H9 (cell line): ENCODE data around the gene SFN. TPM values are rescaled to one million over a fixed set of nuclear protein-coding genes. Genes with fewer than 3 reads are reported as not detected.

ENCODE experiments used
- DNase-seq: peaks from one replicate; pipeline ENCODE4 v3.0.0-alpha.2; 2017
- H2AFZ ChIP-seq: one replicate; pipeline ENCODE4 v1.6.1; 2013; ENCODE audit warnings: mild to moderate bottlenecking, low read length, control low read depth, moderate library complexity
- H2AK5ac ChIP-seq: 2 replicates; pipeline ENCODE4 v1.6.1; 2013; ENCODE audit warnings: low read length, control low read depth, mixed read lengths; ENCODE audit not compliant: insufficient read length
- H2BK120ac ChIP-seq: one replicate; pipeline ENCODE4 v1.6.1; 2013; ENCODE audit warnings: low read depth, mild to moderate bottlenecking, low read length, control low read depth, inconsistent platforms; ENCODE audit not compliant: poor library complexity, severe bottlenecking
- H2BK12ac ChIP-seq: 2 replicates; pipeline ENCODE4 v1.6.1; 2013; ENCODE audit warnings: low read length, control low read depth, mixed read lengths, low read depth; ENCODE audit not compliant: insufficient read length
- H2BK15ac ChIP-seq: 2 replicates; pipeline ENCODE4 v1.6.1; 2013; ENCODE audit warnings: low read depth, low read length, control low read depth
- H2BK20ac ChIP-seq: one replicate; pipeline ENCODE4 v1.6.1; 2013; ENCODE audit warnings: low read depth, mild to moderate bottlenecking, low read length, control low read depth, inconsistent platforms; ENCODE audit not compliant: poor library complexity, severe bottlenecking
- H2BK5ac ChIP-seq: 2 replicates; pipeline ENCODE4 v1.6.1; 2013; ENCODE audit warnings: low read length, control low read depth, mixed read lengths; ENCODE audit not compliant: insufficient read length
- H3K14ac ChIP-seq: 2 replicates; pipeline ENCODE4 v1.6.1; 2013; ENCODE audit warnings: low read length, control low read depth; ENCODE audit not compliant: insufficient read depth
- H3K18ac ChIP-seq: 2 replicates; pipeline ENCODE4 v1.6.1; 2013; ENCODE audit warnings: low read depth, mild to moderate bottlenecking, mixed read lengths, low read length, control low read depth; ENCODE audit not compliant: insufficient read length
- H3K23ac ChIP-seq: 2 replicates; pipeline ENCODE4 v1.6.1; 2013; ENCODE audit warnings: low read length, control low read depth, mixed read lengths, low read depth; ENCODE audit not compliant: insufficient read length
- H3K23me2 ChIP-seq: 2 replicates; pipeline ENCODE4 v1.6.1; 2013; ENCODE audit warnings: low read depth, mild to moderate bottlenecking, mixed read lengths, low read length, control low read depth; ENCODE audit not compliant: insufficient read length, poor library complexity, severe bottlenecking
- H3K27ac ChIP-seq: 2 replicates; pipeline ENCODE4 v1.5.1; 2013; ENCODE audit warnings: low read length, control low read depth, mixed read lengths, low read depth; ENCODE audit not compliant: insufficient read length
- H3K27me3 ChIP-seq: 2 replicates; pipeline ENCODE4 v1.6.1; 2013; ENCODE audit warnings: low read length, control low read depth, inconsistent platforms; ENCODE audit not compliant: insufficient read depth
- H3K4ac ChIP-seq: 2 replicates; pipeline ENCODE4 v1.6.1; 2013; ENCODE audit warnings: low read depth, mild to moderate bottlenecking, control low read depth, inconsistent platforms, low read length, moderate library complexity
- H3K4me1 ChIP-seq: 2 replicates; pipeline ENCODE4 v1.6.1; 2013; ENCODE audit warnings: low read length, control low read depth, inconsistent platforms; ENCODE audit not compliant: insufficient read depth
- H3K4me2 ChIP-seq: 2 replicates; pipeline ENCODE4 v1.6.1; 2013; ENCODE audit warnings: low read length, control low read depth, mixed read lengths; ENCODE audit not compliant: insufficient read length, insufficient read depth
- H3K56ac ChIP-seq: 2 replicates; pipeline ENCODE4 v1.6.1; 2013; ENCODE audit warnings: low read depth, mild to moderate bottlenecking, mixed read lengths, low read length, control low read depth; ENCODE audit not compliant: insufficient read length
- H3K79me1 ChIP-seq: 2 replicates; pipeline ENCODE4 v1.6.1; 2013; ENCODE audit warnings: low read depth, mild to moderate bottlenecking, moderate library complexity, low read length, control low read depth, inconsistent platforms; ENCODE audit not compliant: insufficient read depth, poor library complexity, severe bottlenecking
- H3K79me2 ChIP-seq: 2 replicates; pipeline ENCODE4 v1.6.1; 2013; ENCODE audit warnings: low read length, control low read depth, inconsistent platforms; ENCODE audit not compliant: insufficient read depth
- H3K9ac ChIP-seq: 2 replicates; pipeline ENCODE4 v1.6.1; 2013; ENCODE audit warnings: low read length, control low read depth, mixed read lengths; ENCODE audit not compliant: insufficient read length; ENCODE audit errors: extremely low read depth
- H3K9me3 ChIP-seq: one replicate; pipeline ENCODE4 v1.6.1; 2013; ENCODE audit warnings: low read depth, low read length, inconsistent platforms; ENCODE audit not compliant: control insufficient read depth
- H3T11ph ChIP-seq: one replicate; pipeline ENCODE4 v1.6.1; 2013; ENCODE audit warnings: mild to moderate bottlenecking, low read length, control low read depth, inconsistent platforms
- H4K20me1 ChIP-seq: one replicate; pipeline ENCODE4 v1.6.1; 2013; ENCODE audit not compliant: control insufficient read depth, insufficient read length, insufficient read depth
- H4K5ac ChIP-seq: 2 replicates; pipeline ENCODE4 v1.6.1; 2013; ENCODE audit warnings: low read depth, mild to moderate bottlenecking, mixed read lengths, low read length, control low read depth; ENCODE audit not compliant: insufficient read length
- H4K8ac ChIP-seq: replicated peaks from 2 replicates; pipeline ENCODE4 v1.6.1; 2013; ENCODE audit warnings: low read length, control low read depth, mixed read lengths, low read depth; ENCODE audit not compliant: insufficient read length
- H4K91ac ChIP-seq: 2 replicates; pipeline ENCODE4 v1.6.1; 2013; ENCODE audit warnings: low read depth, mild to moderate bottlenecking, moderate library complexity, mixed read lengths, low read length, control low read depth; ENCODE audit not compliant: insufficient read length
- H3K27ac Mint-ChIP-seq, 3 experiments: 2 replicates in 2 of 3; 3 replicates in 1 of 3; pipeline ENCODE4 v1.8.0; 2020 to 2021; ENCODE audit warnings: mixed read lengths in 3 of 3, mild to moderate bottlenecking in 1 of 3, moderate library complexity in 1 of 3
- H3K27me3 Mint-ChIP-seq: 2 replicates; pipeline ENCODE4 v1.8.0; 2021; ENCODE audit warnings: low read depth, mild to moderate bottlenecking, moderate library complexity, mixed read lengths
- H3K36me3 Mint-ChIP-seq, 3 experiments: 2 replicates in 2 of 3; 3 replicates in 1 of 3; pipeline ENCODE4 v1.8.0; 2020 to 2021; ENCODE audit warnings: low read depth in 3 of 3, mixed read lengths in 3 of 3; ENCODE audit not compliant: insufficient read depth in 1 of 3
- H3K4me1 Mint-ChIP-seq, 2 experiments: 2 replicates each; pipeline ENCODE4 v1.8.0; 2020; ENCODE audit warnings: mixed read lengths in 2 of 2
- H3K4me3 Mint-ChIP-seq, 2 experiments: 2 replicates in 1 of 2; 3 replicates in 1 of 2; pipeline ENCODE4 v1.8.0; 2020 to 2021; ENCODE audit warnings: mild to moderate bottlenecking in 2 of 2, mixed read lengths in 2 of 2, moderate library complexity in 1 of 2
- H3K9me3 Mint-ChIP-seq, 2 experiments: 2 replicates in 1 of 2; 3 replicates in 1 of 2; pipeline ENCODE4 v1.8.0; 2020; ENCODE audit warnings: mild to moderate bottlenecking in 2 of 2, mixed read lengths in 2 of 2, moderate library complexity in 1 of 2
- CTCF ChIP-seq: fragments of 200-600 bp; sonication (generic); conservative IDR thresholded peaks from 3 replicates; pipeline ENCODE4 v1.8.0; 2021; ENCODE audit warnings: antibody characterized with exemption, mild to moderate bottlenecking
- WGBS: extraction: QIAGEN DNeasy Blood & Tissue Kit; methylation state at CpG from one replicate; pipeline ENCODE4 v1.1.7; 2013; ENCODE audit warnings: missing lambda C conversion rate, low lambda C conversion rate, mixed read lengths; ENCODE audit not compliant: insufficient read length; ENCODE audit errors: extremely low coverage; 5-methylcytosine and 5-hydroxymethylcytosine counted together
- total RNA-seq: library from RNA; stranded (reverse); gene quantifications from 2 replicates; pipeline ENCODE4 v1.2.1, GENCODE V29; 2021

The SFN gene
- total RNA-seq, 1 experiment from 2014 or later = 4.3 TPM

- H3K9me3 Mint-ChIP-seq = no peaks in the 10 kb centered on the region
- no peak overlapping the region for H2BK120ac ChIP-seq
- no peak for TF ChIP-seq CTCF
- H3K9me3 ChIP-seq = no peaks in the 10 kb centered on the region
- no peaks in the 10 kb centered on the region for H3K23me2 ChIP-seq
- H3K9ac ChIP-seq = no peak overlapping the region
- H4K5ac ChIP-seq = no peak overlapping the region
- H3K4me1 Mint-ChIP-seq = no peaks in the 10 kb centered on the region
- H4K8ac ChIP-seq = no peak overlapping the region
- no peaks in the 10 kb centered on the region for H3K4me1 ChIP-seq
- no peak overlapping the region for H4K91ac ChIP-seq
- WGBS = 100% methylated on average over 1 of the region's 5 CpGs
- H3K4me2 ChIP-seq = no peak overlapping the region
- no peaks in the 10 kb centered on the region for H4K20me1 ChIP-seq
- no peak overlapping the region for H3K4me3 Mint-ChIP-seq
- H3K27ac ChIP-seq = no peak overlapping the region
- H3K14ac ChIP-seq = no peak overlapping the region
- no peaks in the 10 kb centered on the region for H3K27me3 Mint-ChIP-seq
- H3K27ac Mint-ChIP-seq = peak overlapping the region in 1 of 3 experiments; percentile 2; a peak in 2 of 7 replicates
- no peak for DNase-seq
- no peak overlapping the region for H3K56ac ChIP-seq
- no peaks in the 10 kb centered on the region for H3K79me2 ChIP-seq
- H3K18ac ChIP-seq = no peak overlapping the region
- H2BK12ac ChIP-seq = no peak overlapping the region
- no peaks in the 10 kb centered on the region; the same call in 1 of the 2 replicates for H3K27me3 ChIP-seq
- no peak overlapping the region for H2AK5ac ChIP-seq
- no peaks in the 10 kb centered on the region for H3K79me1 ChIP-seq
- H3K4ac ChIP-seq = no peak overlapping the region
- H3K23ac ChIP-seq = no peak overlapping the region
- no peak overlapping the region for H2BK15ac ChIP-seq
- peaks cover 28 to 77% (median 61%) of the 10 kb centered on the region in 3 experiments; a peak in 6 of 7 replicates for H3K36me3 Mint-ChIP-seq
- no peak overlapping the region for H2BK20ac ChIP-seq
- no peak overlapping the region for H3T11ph ChIP-seq
- H2BK5ac ChIP-seq = no peak overlapping the region
- no peak overlapping the region for H2AFZ ChIP-seq
These were observed 19.9 kb downstream of the SFN start for GRCh38 chr1:26882696-26883463.
